ENCODE data around the gene GID8.

GID8 gene

GRCh38 chr20:62951896-62952372 is 14.0 kb downstream of the GID8 start:
- TF ChIP-seq CTCF (conservative IDR thresholded peaks at IDR 0.05): no peak
- no peak overlapping the region for H3K27ac ChIP-seq

- H3K27ac ChIP-seq: no peak within 1 kb of the TSS
- no peak for TF ChIP-seq CTCF (conservative IDR thresholded peaks at IDR 0.05)
These were observed 14.5 kb downstream of the GID8 start, which contains the start of gene SLC17A9 for GRCh38 chr20:62952373-62952967. TSS of gene SLC17A9 (plus strand) at chr20:62952709. CDS start at chr20:62952831, 122 bp downstream.

DNA sequence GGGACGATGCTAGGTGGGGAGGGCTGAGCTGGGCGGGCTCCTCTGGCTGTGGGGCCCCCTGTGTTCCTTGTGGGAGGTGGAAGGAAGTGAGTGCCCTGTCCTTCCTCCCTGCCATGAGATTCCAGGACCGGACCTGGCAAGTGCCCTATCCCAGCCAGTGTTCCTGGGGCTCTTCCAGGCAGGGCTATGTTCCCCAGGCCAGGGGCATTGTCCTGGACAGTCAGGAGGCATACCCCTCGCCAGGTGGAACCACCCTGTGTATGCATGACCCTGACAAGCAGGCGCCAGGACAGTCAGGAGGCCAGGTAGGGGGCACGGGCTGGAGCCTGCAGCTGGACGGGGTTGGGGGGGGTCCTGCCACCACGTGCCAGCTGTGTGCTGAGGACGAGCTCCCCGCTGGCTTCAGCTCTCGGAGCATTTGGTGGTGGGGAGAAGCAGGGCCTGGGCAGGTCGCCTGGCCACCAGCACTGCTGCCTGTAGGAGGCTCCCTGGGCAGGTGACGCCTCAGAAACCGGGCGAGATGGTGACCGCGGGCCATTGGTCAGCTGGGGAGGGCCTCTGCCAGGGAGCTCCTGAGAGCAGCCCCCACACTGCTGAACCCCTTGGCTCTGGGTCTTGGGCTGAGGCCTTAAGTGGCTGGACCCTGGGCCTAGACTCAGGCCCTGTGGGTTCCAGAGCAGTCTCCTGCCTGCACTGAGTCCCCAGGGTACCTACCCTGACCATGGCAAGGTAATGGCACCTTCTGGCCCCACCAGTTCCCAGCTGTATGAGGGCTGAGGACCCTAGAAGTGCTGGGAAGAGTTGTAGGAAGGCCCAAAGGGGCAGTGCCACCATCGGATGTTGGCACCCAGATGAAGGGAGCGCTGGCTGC is 15.3 kb downstream of the GID8 start:
- H3K27ac ChIP-seq: no peak overlapping the region
- no peak for TF ChIP-seq CTCF (conservative IDR thresholded peaks at IDR 0.05)

- no peak for TF ChIP-seq CTCF (conservative IDR thresholded peaks at IDR 0.05)
- H3K27ac ChIP-seq: no peak overlapping the region
These were observed 16.1 kb downstream of the GID8 start for GRCh38 chr20:62953839-62954703.

DNA sequence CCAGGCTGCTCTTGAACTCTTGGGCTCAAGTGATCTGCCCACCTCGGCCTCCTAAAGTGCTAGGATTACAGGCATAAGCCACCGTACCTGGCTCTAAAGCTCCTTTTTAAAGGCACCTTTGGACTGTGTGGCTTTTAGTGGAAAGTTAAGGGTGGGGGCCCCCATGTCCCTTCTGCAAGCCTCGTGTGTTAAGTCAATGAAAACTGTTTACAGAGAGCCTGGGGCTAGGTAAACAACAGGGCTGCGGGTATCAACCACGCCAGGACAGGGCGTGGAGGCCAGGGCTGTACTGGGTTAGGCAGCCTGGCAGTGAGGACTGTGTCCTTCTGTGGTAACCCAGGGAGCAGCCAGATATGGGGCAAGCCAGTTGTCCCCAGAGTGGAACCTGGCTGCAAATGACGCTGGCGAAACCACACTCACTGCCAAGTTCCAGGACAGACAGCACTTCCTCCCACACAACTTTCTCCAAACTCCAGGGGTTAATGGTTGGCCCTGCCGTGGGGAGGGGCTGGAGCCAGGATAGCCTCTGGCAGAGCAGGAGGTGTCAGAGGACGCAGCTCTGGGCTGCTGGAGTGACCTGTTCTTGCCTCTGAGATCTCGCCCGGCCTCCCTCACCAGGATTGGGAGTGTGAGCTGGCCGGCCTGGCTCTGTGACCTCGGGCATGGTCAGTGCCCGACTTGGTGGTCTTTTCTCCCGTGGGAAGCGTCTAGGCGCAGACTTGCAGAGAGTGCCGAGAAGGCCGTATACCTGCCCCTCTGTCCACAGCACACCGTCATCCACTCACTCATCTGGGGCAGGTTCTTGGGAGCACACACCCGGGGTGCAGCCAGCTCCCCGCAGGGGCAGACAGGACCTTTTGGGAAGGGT is 17.8 kb downstream of the GID8 start:
- H3K27ac ChIP-seq: peak overlapping the region; percentile 53
- no peak for TF ChIP-seq CTCF (conservative IDR thresholded peaks at IDR 0.05)

- H3K27ac ChIP-seq: peak overlapping the region; percentile 53
- no peak for TF ChIP-seq CTCF (conservative IDR thresholded peaks at IDR 0.05)
These were observed 18.6 kb downstream of the GID8 start for GRCh38 chr20:62956387-62957135.
